Mesenchymal stem cell (in vitro differentiated cells and primary cell): ENCODE data around the gene TTYH3.
A peak's percentile ranks its signal among the peaks of the same experiment; 100 is the strongest.

Experiments
- DNase-seq: peaks from one replicate; pipeline ENCODE4 v3.0.0-alpha.2; 2013
- H2AFZ ChIP-seq: one replicate; pipeline ENCODE4 v1.6.1; 2013; ENCODE audit warnings: low read depth, mild to moderate bottlenecking, control low read depth, inconsistent platforms, low read length, moderate library complexity
- H2AK5ac ChIP-seq: 2 replicates; pipeline ENCODE4 v1.6.1; 2013; ENCODE audit warnings: low read length, moderate library complexity, mild to moderate bottlenecking, inconsistent platforms; ENCODE audit not compliant: severe bottlenecking
- H2BK120ac ChIP-seq: one replicate; pipeline ENCODE4 v1.6.1; 2013; ENCODE audit warnings: low read depth, mild to moderate bottlenecking, inconsistent platforms, low read length, moderate library complexity
- H2BK12ac ChIP-seq, 2 experiments: one replicate each; pipeline ENCODE4 v1.6.1; 2013; ENCODE audit warnings: inconsistent platforms in 2 of 2, low read length in 2 of 2, mild to moderate bottlenecking in 2 of 2, moderate library complexity in 2 of 2, control low read depth in 1 of 2
- H2BK15ac ChIP-seq: one replicate; pipeline ENCODE4 v1.6.1; 2013; ENCODE audit warnings: mild to moderate bottlenecking, low read depth, inconsistent platforms; ENCODE audit not compliant: poor library complexity, severe bottlenecking
- H2BK5ac ChIP-seq: 2 replicates; pipeline ENCODE4 v1.6.1; 2013; ENCODE audit warnings: low read depth, mild to moderate bottlenecking, low read length, control low read depth, inconsistent platforms; ENCODE audit not compliant: poor library complexity, severe bottlenecking
- H3K14ac ChIP-seq, 2 experiments: one replicate each; pipeline ENCODE4 v1.6.1; 2013; ENCODE audit warnings: inconsistent platforms in 2 of 2, low read length in 2 of 2, control low read depth in 1 of 2, mild to moderate bottlenecking in 1 of 2, moderate library complexity in 1 of 2
- H3K18ac ChIP-seq, 2 experiments: one replicate each; pipeline ENCODE4 v1.6.1; 2013; ENCODE audit warnings: inconsistent platforms in 2 of 2, low read length in 2 of 2, control low read depth in 1 of 2, low read depth in 1 of 2, mild to moderate bottlenecking in 1 of 2
- H3K23ac ChIP-seq, 2 experiments: one replicate each; pipeline ENCODE4 v1.6.1; 2013; ENCODE audit warnings: inconsistent platforms in 2 of 2, low read length in 2 of 2, mild to moderate bottlenecking in 2 of 2, moderate library complexity in 2 of 2, control low read depth in 1 of 2
- H3K27ac ChIP-seq: 2 replicates; pipeline ENCODE4 v1.5.1; 2013; ENCODE audit warnings: mild to moderate bottlenecking, moderate library complexity, low read length, control low read depth, inconsistent platforms; ENCODE audit not compliant: poor library complexity, severe bottlenecking
- H3K27me3 ChIP-seq, 2 experiments: 2 replicates each; pipeline versions ENCODE4 v1.6.1 to v1.7.0; 2013; ENCODE audit warnings: low read length in 2 of 2, mild to moderate bottlenecking in 2 of 2, moderate library complexity in 2 of 2, control low read depth in 1 of 2, inconsistent platforms in 1 of 2; ENCODE audit not compliant: control insufficient read depth in 1 of 2, insufficient read depth in 1 of 2
- H3K36me3 ChIP-seq, 2 experiments: 2 replicates each; pipeline versions ENCODE4 v1.6.1 to v1.7.0; 2013; ENCODE audit warnings: low read length in 2 of 2, control low read depth in 1 of 2, inconsistent platforms in 1 of 2, low read depth in 1 of 2, mild to moderate bottlenecking in 1 of 2; ENCODE audit not compliant: insufficient read depth in 2 of 2, control insufficient read depth in 1 of 2
- H3K4ac ChIP-seq, 2 experiments: one replicate each; pipeline ENCODE4 v1.6.1; 2013; ENCODE audit warnings: inconsistent platforms in 2 of 2, low read length in 2 of 2, mild to moderate bottlenecking in 2 of 2, moderate library complexity in 2 of 2, control low read depth in 1 of 2, low read depth in 1 of 2
- H3K4me1 ChIP-seq: 2 replicates; pipeline ENCODE4 v1.6.1; 2013; ENCODE audit warnings: low read depth, low read length, control low read depth; ENCODE audit not compliant: control insufficient read depth, insufficient read depth
- H3K4me2 ChIP-seq: 2 replicates; pipeline ENCODE4 v1.6.1; 2013; ENCODE audit warnings: low read length, mild to moderate bottlenecking, inconsistent platforms; ENCODE audit not compliant: poor library complexity, severe bottlenecking
- H3K4me3 ChIP-seq, 2 experiments: 2 replicates each; pipeline versions ENCODE4 v1.5.1 to v1.7.0; 2013; ENCODE audit warnings: low read length in 2 of 2, mild to moderate bottlenecking in 2 of 2, control low read depth in 1 of 2, low read depth in 1 of 2; ENCODE audit not compliant: insufficient read depth in 1 of 2
- H3K79me1 ChIP-seq: replicated peaks from 2 replicates; pipeline ENCODE4 v1.6.1; 2013; ENCODE audit warnings: mild to moderate bottlenecking, control low read depth, low read length, inconsistent platforms; ENCODE audit not compliant: poor library complexity, severe bottlenecking
- H3K9ac ChIP-seq: 2 replicates; pipeline ENCODE4 v1.7.0; 2013; ENCODE audit warnings: mild to moderate bottlenecking, low read length, moderate library complexity
- H3K9me3 ChIP-seq: 2 replicates; pipeline ENCODE4 v1.7.0; 2013; ENCODE audit warnings: mild to moderate bottlenecking, low read length; ENCODE audit not compliant: control insufficient read depth
- H4K8ac ChIP-seq: one replicate; pipeline ENCODE4 v1.6.1; 2013; ENCODE audit warnings: inconsistent platforms, mild to moderate bottlenecking, low read length, moderate library complexity
- H4K91ac ChIP-seq: one replicate; pipeline ENCODE4 v1.6.1; 2013; ENCODE audit warnings: mild to moderate bottlenecking, low read length, inconsistent platforms
- WGBS: methylation state at CpG from one replicate; pipeline ENCODE4 v1.1.7; 2013; ENCODE audit warnings: mixed read lengths; 5-methylcytosine and 5-hydroxymethylcytosine counted together

TTYH3 gene

GRCh38 chr7:2638224-2638991 is 6.6 kb downstream of the TTYH3 start:
- Histone ChIP-seq H3K23ac (no peak overlapping the region), H3K27me3 (no peaks in the 10 kb centered on the region), H2BK5ac (peak overlapping the region; percentile 79), H2AFZ (no peak overlapping the region), H3K18ac (peak overlapping the region in 1 of 2 experiments; percentile 21), H3K4me1 (peaks cover 84% of the 10 kb centered on the region), H3K4me3 (peak overlapping the region in 1 of 2 experiments; percentile 41), H3K79me1 (no peaks in the 10 kb centered on the region), H4K91ac (no peak overlapping the region), H2BK12ac (peak overlapping the region in 1 of 2 experiments; percentile 37), H3K4me2 (peak overlapping the region; percentile 40), H2BK15ac (no peak overlapping the region), H2AK5ac (peak overlapping the region; percentile 92), H3K4ac (peak overlapping the region in 1 of 2 experiments; percentile 2), H3K27ac (peak overlapping the region; percentile 99), H3K9me3 (no peaks in the 10 kb centered on the region), H2BK120ac (no peak overlapping the region), H4K8ac (no peak overlapping the region), H3K9ac (peak overlapping the region; percentile 61), H3K14ac (no peak overlapping the region), H3K36me3 (peaks cover 4 to 59% of the 10 kb centered on the region in 2 experiments)
- DNase-seq, result peak; percentile 38
- WGBS, result 89% methylated on average over 34 of the region's 34 CpGs

GRCh38 chr7:2639181-2639681 is 7.4 kb downstream of the TTYH3 start:
- Histone ChIP-seq H2AK5ac (peak overlapping the region; percentile 92), H3K4ac (no peak overlapping the region), H2BK5ac (peak overlapping the region; percentile 79), H2BK15ac (no peak overlapping the region), H3K4me1 (peaks cover 87% of the 10 kb centered on the region), H3K4me2 (no peak overlapping the region), H3K79me1 (no peaks in the 10 kb centered on the region), H2BK12ac (no peak overlapping the region), H3K27me3 (no peaks in the 10 kb centered on the region), H3K4me3 (no peak overlapping the region), H2BK120ac (no peak overlapping the region), H3K23ac (no peak overlapping the region), H4K91ac (no peak overlapping the region), H3K9ac (peak overlapping the region; percentile 61), H3K9me3 (no peaks in the 10 kb centered on the region), H3K18ac (peak overlapping the region in 1 of 2 experiments; percentile 9), H2AFZ (no peak overlapping the region), H3K14ac (no peak overlapping the region), H3K36me3 (peaks cover 4 to 66% of the 10 kb centered on the region in 2 experiments), H3K27ac (peak overlapping the region; percentile 99), H4K8ac (no peak overlapping the region)
- no peak for DNase-seq
- 96% methylated on average over 24 of the region's 24 CpGs for WGBS

- 95% methylated on average over 37 of the region's 37 CpGs for WGBS
- no peak for DNase-seq
- no peaks in the 10 kb centered on the region for H3K27me3 ChIP-seq
Observed at GRCh38 chr7:2639695-2640481, 8.1 kb downstream of the TTYH3 start.

GRCh38 chr7:2640482-2640830 is 8.7 kb downstream of the TTYH3 start:
- 85% methylated on average over 12 of the region's 12 CpGs for WGBS
- Histone ChIP-seq H3K14ac (peak overlapping the region in 1 of 2 experiments; percentile 12), H3K36me3 (peaks cover under 1 to 66% of the 10 kb centered on the region in 2 experiments), H3K79me1 (no peaks in the 10 kb centered on the region), H4K91ac (peak overlapping the region; percentile 91), H3K18ac (peak overlapping the region; percentile 78 to 87), H3K4me1 (peaks cover 89% of the 10 kb centered on the region), H3K4me2 (no peak overlapping the region), H3K27me3 (no peaks in the 10 kb centered on the region), H2BK15ac (no peak overlapping the region), H3K9ac (peak overlapping the region; percentile 62), H3K4me3 (no peak overlapping the region), H2BK120ac (peak overlapping the region; percentile 88), H2AFZ (no peak overlapping the region), H3K23ac (no peak overlapping the region), H4K8ac (peak overlapping the region; percentile 86), H2BK12ac (peak overlapping the region; percentile 75 to 92), H3K9me3 (no peaks in the 10 kb centered on the region), H3K4ac (peak overlapping the region; percentile 49 to 83), H2AK5ac (peak overlapping the region; percentile 98), H3K27ac (peak overlapping the region; percentile 95), H2BK5ac (peak overlapping the region; percentile 84)
- no peak for DNase-seq

More at GRCh38 chr7:2639695-2640481, 8.1 kb downstream of the TTYH3 start:
- Histone ChIP-seq H2AK5ac (peak overlapping the region; percentile 98), H3K23ac (no peak overlapping the region), H3K4me3 (no peak overlapping the region), H2BK12ac (peak overlapping the region; percentile 75 to 92), H3K18ac (peak overlapping the region in 1 of 2 experiments; percentile 78), H3K9ac (no peak overlapping the region), H3K79me1 (no peaks in the 10 kb centered on the region), H3K27ac (peak overlapping the region; percentile 95), H3K4me1 (peaks cover 89% of the 10 kb centered on the region), H3K36me3 (peaks cover 4 to 66% of the 10 kb centered on the region in 2 experiments), H4K8ac (peak overlapping the region; percentile 38), H4K91ac (peak overlapping the region; percentile 91), H3K4ac (peak overlapping the region in 1 of 2 experiments; percentile 49), H3K9me3 (no peaks in the 10 kb centered on the region), H2BK5ac (peak overlapping the region; percentile 84), H3K14ac (peak overlapping the region in 1 of 2 experiments; percentile 12), H2BK120ac (no peak overlapping the region), H2BK15ac (no peak overlapping the region), H3K4me2 (no peak overlapping the region), H2AFZ (no peak overlapping the region)
